ENCODE data around the gene PDXK.
"Not testable (repeated sequence)": the region's sequence is repeated elsewhere in the genome, so short reads cannot be mapped to it uniquely, and the experiment has no call there.

PDXK gene

DNA sequence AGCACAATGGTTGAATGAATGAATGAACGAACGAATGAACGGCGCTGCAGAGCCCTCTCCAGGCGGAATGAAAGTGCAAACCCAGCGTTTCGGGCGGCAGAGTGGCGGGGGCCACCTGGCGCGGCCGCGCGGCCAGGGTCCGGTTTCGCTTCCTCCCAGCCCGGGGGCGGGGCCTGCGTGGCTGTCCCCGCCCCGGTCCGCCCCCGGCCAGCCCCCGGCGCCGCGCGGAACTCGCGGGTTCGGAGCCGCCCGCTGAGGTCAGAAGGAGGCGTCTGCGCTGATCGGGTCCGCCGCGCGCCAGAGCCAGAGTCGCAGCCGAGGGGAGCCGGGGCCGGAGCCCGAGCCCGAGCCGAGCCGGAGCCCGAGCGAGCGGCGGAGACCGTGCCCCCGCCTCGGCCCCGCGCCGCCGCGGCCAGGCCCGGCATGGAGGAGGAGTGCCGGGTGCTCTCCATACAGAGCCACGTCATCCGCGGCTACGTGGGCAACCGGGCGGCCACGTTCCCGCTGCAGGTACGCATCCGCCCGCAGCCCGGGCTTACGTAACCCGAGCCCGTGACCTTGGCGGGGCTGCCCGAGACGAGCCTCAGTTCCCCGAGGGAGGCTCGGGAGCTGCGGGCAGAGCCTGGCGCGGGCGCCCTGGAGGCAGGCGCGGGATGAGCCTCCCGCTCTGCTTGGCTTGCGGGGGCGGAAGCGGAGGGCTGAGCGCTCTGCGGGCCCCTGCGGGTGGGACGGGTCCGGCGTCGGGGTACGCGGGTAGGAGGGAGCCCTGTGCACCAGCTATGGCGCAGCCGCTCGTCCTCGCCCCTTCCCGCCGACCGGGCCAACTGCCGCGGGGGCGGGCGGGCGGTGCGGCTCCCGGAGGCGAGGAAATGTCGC is at the start of gene PDXK:
TSS of gene PDXK (plus strand) at position 258 of the 876 bp plus-strand sequence. CDS start at position 424, 166 bp downstream.
- peak; percentile 84 for DNase-seq

DNA sequence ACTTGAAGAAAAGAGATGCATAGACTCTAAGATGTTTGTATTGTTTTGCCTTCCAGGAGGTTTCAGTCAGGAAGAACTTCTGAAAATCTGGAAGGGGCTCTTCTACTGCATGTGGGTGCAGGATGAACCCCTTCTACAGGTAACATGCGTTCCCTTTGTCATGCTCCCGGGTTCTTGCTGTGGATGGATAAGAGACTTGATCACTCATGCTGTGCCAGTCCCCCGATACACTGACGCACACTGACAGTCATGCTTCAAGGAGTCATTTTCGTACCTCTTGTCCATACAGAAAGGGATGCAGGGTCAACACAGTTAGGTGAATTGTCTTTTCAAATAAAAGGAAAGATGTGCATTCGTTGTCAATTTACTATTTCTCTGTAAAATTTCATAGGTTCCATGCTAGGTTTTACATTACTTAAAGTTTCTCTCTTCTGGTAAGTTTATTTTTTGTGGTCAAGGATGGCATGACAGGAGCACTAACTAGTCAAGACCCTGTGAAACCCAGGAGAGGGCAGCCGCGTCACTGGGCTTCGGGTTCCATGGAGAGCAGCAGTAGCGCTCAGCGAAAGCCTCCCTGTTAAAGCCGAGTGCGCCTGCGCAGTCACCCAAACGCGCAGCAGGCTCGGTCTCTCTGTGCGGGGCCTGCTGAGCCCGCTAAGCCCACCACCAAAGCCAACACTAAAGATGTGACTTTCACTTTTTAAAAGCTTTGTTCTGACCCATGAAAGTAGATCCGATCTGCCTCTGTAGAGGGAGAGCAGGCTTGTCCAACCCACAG is 48.9 kb upstream of the PDXK start:
- no peak for DNase-seq

DNA sequence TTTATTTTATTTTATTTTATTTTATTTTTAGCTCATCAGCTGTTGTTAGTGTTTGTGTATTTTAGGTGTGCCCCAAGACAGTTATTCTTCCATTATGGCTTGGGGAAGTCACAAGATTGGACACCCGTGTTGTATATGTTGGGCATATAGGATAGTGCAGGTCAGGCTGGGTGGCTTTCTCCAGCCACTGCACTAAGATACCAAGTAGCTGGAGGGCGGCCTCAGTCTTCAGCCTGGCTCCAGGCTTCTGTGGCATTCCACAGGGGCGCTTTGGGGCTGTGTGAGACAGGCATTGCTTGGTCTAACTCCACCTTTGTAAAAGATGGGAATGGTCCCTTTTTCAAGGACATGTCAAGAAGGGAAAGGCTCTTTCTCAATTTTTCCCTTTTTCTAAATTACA is 43.1 kb upstream of the PDXK start:
- DNase-seq, result no peak

DNA sequence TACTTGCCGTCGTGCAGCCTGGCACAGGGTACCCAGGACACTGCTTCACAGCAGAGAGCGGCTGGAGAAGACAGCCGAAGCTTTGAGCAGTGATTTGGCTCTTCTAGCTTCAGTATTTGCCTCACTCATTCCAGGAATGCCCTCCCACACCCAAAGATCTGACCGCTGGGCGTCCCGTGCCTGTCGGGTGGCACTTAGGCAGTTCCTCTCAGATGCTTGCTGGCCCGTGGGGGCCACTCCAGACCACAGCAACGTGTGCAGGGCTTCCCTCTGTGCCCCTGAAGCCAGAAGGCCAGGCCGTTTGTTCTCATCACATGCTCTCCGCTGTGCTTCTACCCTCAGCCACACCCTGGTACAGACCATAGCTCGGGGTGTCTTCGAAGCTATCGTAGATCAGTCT is 42.5 kb upstream of the PDXK start:
- DNase-seq, result no peak

DNA sequence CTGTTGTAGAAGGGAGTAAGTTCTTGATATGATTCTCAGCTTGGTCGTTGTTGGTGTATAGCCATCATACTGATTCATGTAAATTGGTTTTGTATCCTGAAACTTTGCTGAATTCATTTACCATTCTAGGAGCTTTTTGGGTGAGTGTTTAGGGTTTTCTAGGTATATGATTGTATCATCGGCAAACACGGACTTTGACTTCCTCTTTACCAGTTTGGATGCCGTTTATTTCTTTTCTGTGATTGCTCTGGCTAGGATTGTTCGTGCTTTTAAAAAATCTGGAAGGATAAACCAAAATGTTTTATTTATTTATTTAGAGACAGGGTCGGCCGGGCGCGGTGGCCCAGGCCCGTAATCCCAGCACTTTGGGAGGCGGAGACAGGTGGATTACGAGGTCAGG is 39.0 kb upstream of the PDXK start:
- no peak for DNase-seq

DNA sequence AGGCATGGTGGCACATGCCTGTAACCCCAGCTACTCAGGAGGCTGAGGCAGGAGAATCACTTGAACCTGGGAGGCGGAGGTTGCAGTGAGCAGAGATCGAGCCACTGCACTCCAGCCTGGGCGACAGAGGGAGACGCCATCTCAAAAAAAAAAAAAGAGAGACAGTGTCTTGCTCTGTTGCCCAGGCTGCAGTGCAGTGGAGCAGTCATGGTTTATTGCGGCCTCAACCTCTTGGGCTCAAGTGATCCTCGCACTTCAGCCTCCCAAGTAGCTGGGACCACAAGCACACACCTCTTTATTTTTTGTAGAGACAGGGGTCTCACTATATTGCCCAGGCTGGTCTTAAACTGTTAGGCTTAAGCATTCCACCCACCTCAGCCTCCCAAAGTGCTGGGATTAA is 38.5 kb upstream of the PDXK start:
- DNase-seq, result not testable (repeated sequence)

DNA sequence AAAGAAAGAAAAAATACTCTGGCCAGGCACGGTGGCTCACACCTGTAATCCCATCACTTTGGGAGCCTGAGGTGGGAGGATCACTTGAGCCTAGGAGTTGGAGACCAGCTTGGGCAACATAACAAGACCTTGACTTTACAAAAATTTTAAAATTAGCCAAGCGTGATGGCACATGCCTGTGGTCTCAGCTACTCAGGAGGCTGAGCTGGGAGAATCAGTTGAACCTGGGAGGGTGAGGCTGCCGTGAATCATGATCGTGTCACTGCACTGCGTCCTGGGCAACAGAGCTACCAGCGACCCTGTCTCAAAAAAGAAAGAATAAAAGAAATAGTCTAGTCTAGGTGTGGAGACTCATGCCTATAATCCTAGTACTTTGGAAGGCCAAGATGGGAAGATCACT is 37.3 kb upstream of the PDXK start:
- DNase-seq, result no peak

DNA sequence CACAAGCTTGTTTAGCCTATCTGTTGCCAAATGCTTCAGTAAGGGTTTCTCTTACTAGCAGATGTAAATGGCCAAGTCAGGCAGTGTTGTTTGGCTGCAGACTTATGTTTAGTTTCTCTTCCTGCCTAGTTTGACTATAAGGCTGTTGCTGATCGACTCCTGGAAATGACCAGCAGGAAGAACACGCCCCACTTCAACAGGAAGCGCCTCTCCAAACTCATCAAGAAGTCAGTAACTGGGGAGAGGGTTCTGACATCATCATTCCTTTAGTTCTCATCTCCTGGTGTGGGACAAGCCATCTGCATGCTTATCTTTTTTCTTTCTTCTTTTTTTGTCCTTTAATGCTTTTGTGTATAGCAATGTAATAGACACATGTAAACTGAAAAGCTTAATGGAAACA is 34.5 kb upstream of the PDXK start:
- DNase-seq, result no peak

DNA sequence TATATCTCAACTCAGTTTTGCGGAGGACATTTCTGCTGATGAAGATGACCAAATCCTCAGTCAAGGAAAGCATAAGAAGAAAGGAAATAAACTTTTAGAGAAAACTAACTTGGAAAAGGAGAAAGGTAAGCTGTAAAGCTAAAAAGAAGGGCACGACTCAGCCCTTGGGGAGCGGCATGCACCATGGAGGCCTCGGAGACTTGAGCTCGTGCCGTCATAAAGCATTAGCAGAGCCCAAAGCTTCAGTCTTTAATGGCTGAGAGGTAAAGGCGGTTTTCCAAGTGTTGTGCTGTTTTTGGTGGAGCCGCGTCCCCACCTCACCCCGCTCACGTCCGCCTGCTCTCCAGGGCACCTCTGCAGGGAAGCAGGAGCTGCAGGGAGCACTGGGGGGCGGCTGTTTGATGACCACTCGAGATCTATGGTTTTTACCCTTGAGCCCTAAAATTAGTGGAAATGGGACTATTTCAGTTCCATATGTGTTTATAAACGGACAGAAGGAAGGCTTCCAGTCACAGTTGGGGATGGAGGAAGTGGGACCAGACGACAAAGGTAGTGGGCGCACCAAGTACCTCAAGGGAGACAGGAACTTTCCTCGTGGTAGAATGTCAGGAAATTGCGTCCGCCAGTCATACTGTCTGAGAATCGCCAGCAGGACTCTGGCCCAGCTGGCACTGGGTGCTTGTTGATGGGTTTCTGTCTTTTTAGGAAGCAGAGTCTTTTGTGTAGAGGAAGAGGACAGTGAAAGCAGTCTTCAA is 31.9 kb upstream of the PDXK start:
- DNase-seq, result no peak

DNA sequence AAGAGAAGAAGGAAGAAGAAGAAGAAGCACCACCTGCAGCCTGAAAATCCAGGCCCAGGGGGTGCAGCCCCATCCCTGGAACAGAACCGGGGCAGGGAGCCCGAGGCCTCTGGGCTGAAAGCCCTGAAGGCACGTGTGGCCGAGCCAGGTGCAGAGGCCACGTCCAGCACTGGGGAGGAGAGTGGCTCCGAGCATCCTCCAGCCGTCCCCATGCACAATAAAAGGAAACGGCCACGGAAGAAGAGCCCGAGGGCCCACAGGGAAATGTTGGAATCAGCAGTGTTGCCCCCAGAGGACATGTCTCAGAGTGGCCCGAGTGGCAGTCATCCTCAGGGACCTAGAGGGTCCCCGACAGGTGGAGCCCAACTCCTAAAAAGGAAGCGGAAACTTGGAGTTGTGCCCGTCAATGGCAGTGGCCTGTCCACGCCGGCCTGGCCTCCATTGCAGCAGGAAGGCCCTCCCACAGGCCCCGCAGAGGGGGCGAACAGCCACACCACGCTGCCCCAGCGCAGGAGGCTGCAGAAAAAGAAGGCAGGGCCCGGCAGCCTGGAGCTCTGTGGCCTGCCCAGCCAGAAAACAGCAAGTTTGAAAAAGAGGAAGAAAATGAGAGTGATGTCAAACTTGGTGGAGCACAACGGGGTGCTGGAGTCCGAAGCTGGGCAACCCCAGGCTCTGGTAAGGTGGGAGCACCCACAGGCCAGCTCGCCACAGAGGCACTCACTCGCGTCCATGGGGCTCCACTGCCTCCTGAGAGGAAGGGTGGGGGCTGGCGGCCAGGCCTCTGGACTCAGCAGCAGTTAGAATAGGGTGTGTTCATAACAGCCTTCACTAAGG is 31.1 kb upstream of the PDXK start:
- DNase-seq, result no peak

DNA sequence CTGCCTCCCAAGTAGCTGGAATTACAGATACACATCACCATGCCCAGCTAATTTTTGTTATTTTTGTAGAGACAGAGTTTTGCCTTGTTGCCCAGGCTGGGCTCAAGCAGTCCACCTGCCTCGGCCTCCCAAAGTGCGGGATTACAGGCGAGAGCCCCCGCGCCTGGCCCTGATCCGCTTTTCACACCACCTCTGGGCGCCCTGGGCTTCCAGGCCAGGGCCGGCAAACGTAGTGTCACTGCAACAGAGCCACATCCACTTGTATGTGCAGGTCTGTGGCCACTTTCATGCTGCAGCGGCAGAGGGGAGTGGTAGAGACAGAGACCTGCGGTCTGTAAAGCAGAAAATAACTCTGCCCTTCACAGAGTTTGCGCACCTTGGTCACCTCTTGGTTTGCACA is 30.0 kb upstream of the PDXK start:
- no peak for DNase-seq

DNA sequence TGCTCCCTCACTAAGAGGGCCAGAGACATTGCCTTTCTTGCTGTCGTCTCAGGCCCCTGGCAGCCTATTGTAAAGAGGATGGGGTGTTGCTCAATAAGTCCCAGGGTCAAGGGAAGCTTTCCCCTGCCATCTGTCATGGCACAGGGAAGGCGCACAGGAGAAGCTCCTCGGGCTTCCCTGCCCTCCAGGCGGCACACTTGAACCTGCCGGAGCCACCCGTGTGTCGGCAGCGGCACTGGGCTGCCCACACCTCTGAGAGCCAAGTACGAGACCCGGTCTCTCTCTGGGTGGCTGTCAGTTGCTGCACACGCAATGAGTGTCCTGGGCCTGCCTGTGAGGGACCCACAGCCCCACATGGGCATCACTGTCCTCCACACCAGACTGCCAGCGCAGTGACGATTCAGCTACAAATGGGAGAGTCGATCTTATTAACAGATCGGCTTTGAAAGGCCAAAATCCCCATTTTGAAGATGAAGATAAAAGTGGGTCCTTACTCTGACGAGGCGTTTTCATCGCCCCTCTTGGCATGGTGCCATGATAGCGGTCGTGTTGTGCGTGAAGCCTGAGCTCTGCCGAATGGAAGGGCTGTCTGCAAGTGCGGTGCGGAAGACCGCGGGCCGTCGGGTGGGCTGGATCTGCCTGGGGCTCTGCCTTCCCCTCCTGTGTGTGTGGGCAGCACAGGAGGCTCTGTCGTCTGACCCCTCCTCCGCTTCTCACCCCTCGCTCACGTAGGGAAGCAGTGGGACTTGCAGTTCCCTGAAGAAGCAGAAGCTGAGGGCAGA is 29.2 kb upstream of the PDXK start:
- no peak for DNase-seq

DNA sequence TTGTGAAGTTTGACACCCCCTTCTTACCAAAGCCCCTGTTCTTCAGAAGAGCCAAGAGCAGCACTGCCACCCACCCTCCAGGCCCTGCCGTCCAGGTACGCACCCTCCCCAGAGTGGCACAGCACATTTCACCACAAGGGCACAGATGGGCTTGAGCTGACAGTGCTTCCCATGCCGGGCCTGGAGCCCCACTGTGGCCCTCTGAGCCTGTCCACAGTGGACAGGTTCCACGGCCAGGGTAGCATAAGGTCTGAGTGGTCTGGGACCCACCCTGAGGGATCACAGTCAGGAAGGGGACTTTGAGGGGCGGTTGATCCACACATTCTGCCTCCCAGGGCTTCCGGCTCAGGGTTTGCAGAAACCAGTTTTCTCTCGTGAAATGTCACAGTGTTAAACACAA is 28.6 kb upstream of the PDXK start:
- no peak for DNase-seq

DNA sequence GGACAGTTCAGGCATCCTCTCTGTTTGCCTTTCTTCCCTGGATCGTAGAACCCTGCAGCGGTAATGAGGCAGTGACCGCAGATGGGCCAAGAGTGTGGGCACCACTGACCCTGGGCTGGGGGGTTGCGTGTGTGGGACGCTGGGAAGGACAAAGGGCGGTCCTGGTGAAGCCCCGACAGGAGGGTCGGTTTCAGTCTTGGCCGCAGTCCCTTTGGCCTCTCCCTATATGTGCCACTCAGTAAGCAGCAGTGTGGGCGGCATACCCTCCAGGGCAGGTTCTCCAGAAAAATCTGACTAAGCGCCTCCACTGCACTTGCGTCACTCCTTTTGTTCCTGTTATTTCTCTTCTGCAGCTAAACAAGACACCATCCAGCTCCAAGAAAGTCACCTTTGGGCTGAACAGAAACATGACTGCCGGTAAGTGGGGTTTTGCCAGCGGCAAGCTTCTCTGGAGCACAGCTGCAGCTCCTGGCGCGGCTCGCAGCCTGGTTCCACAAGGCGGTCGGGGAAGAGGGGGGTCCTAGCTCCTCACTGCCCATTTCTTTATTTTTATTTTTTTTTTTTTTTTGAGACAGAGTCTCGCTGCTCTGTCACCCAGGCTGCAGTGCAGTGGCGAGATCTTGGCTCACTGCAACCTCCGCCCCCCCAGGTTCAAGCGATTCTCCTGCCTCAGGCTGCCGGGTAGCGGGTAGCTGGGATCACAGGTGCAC is 27.7 kb upstream of the PDXK start:
- DNase-seq, result no peak

DNA sequence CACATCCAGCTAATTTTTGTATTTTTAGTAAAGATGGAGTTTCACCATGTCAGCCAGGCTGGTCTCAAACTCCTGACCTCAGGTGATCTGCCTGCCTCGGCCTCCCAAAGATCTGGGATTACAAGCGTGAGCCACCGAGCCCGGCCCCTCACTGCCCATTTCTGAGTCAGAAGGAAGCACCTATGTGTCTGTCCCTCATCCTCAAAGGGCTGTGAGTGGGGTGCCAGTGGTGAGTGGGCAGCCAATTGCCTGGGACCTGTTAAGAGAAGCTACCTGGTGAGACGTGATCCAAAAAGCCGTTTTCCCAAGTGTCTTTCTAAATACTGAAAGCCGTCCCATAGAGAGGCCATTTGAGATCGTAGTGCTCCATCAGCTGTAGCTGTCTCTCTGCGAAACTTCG is 27.1 kb upstream of the PDXK start:
- no peak for DNase-seq

DNA sequence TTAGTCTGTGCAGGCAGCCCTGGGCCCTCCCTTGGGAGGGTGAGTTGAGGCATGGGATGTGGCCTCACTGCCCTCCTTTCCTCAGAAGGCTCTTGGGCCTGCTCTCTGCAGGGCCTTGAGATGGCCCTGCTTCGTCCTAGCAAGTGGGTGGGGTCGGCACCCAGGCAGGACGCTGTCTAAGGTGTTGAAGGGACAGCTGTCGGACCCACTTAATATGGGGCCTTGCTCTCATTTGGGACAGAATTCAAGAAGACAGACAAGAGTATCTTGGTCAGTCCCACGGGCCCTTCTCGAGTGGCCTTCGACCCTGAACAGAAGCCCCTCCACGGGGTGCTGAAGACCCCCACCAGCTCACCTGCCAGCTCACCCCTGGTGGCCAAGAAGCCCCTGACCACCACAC is 26.0 kb upstream of the PDXK start:
- no peak for DNase-seq

DNA sequence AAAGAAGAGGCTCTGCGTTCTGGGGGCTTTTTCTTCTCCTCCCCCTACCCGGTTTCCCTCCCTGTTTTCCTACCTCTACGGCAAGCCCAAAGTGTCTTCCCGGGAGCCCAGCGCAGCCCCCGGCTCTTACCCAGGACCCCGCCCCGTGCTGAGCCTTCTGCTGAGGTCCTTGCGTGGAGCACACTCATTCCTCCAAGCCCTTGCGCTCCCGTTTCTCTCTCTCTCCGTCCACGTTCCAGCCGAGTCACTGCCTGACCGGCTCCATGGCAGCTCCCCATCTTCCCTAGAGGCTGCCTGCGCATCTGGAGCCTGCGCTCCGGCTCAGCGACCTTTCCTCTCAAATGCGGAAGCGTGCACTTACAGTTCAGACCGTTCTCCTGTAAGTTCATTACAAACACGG is 24.9 kb upstream of the PDXK start:
- no peak for DNase-seq

DNA sequence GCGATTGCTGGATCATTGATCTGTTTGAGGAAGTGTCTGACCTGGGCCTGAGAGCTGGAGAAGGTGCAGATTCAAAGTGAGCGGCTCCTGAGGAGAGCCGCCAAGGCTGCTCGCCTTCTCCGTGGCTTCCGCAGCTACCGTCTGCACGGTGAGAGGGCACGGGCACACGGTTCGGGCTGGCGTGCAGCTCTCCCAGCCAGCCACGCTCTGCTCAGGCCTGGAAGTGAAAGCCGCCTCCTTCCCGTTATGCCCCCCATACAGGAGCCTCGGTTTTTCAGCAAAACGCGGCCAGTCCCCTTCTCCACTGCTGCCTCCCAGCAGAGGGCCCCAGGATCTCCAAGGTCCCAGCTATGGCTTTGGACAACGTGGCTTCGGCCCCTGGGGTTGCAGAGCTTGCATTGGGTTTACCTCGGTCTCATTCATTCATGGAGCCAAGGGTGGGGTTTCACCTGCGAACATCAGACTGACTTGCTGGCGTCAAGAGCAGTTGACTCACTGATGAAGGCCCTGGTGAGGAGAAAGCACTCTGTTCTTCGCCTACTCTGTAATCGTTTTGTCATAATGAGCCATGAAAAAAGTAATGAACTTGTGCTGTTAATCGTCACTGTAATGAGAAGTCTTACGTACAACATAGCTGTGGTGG is 24.4 kb upstream of the PDXK start:
- DNase-seq, result no peak

DNA sequence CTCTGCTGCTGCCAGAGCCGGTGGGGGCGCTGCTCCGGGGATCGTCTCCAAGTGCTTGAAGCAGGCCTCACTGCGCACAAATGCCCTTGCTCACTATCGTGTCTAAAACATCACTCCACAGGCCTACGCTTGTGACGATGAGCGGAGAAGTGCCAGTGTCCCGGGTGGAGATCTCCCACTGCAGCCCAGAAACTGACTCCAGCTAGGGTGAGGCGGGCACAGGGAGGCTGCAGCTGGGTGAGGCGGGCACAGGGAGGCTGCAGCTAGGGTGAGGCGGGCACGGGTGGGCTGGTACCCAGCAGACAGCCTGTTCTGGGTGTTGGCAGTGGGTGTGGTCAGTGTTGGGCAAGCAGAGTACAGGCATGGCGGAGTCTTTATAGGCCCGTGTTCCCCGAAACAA is 22.7 kb upstream of the PDXK start:
- DNase-seq, result no peak
